D721Med (cell line): ENCODE results near the gene ABHD5.
"Not testable (repeated sequence)": the region's sequence is repeated elsewhere in the genome, so short reads cannot be mapped to it uniquely, and the experiment has no call there.

Experiments used
- DNase-seq: peaks from one replicate; pipeline ENCODE4 v3.0.0; 2011; ENCODE audit warnings: low spot score; ENCODE audit not compliant: insufficient read length
- FAIRE-seq: peaks from 2 replicates; lab custom pipeline; 2011; peaks lifted over from hg19 to GRCh38; lab: Jason Lieb, UNC
- CTCF ChIP-seq: IDR thresholded peaks from 2 replicates; pipeline ENCODE4 v1.5.1; 2012; ENCODE audit warnings: mild to moderate bottlenecking, control low read depth; ENCODE audit not compliant: insufficient read depth; ENCODE audit errors: missing control alignments

ABHD5 gene

GRCh38 chr3:43676441-43676840 is 14.3 kb upstream of the ABHD5 start:
- no peak for TF ChIP-seq CTCF
- FAIRE-seq (no peak), DNase-seq (no peak)

- not testable (repeated sequence) for FAIRE-seq, DNase-seq
These were observed 12.4 kb upstream of the ABHD5 start for GRCh38 chr3:43678375-43678774.

GRCh38 chr3:43678887-43679449 is 11.8 kb upstream of the ABHD5 start:
- not testable (repeated sequence) for FAIRE-seq, DNase-seq

- not testable (repeated sequence) for DNase-seq, FAIRE-seq
These were observed 9.9 kb upstream of the ABHD5 start for GRCh38 chr3:43680857-43681256.

GRCh38 chr3:43684944-43685343 is 5.8 kb upstream of the ABHD5 start:
- no peak for TF ChIP-seq CTCF
- FAIRE-seq, result no peak
- DNase-seq, result no peak

GRCh38 chr3:43685921-43686320 is 4.8 kb upstream of the ABHD5 start:
- no peak for DNase-seq
- no peak for TF ChIP-seq CTCF

GRCh38 chr3:43686333-43686699 is 4.4 kb upstream of the ABHD5 start:
- DNase-seq, result no peak
- TF ChIP-seq CTCF, result no peak
- no peak for FAIRE-seq

More at GRCh38 chr3:43685921-43686320, 4.8 kb upstream of the ABHD5 start:
- FAIRE-seq, result no peak

GRCh38 chr3:43686700-43687498 is 3.8 kb upstream of the ABHD5 start:
- TF ChIP-seq CTCF, result no peak
- DNase-seq, result no peak
- FAIRE-seq, result no peak

- TF ChIP-seq CTCF, result no peak
- DNase-seq (no peak), FAIRE-seq (no peak)
These were observed 3.3 kb upstream of the ABHD5 start for GRCh38 chr3:43687499-43687811.
